Measurements from ENCODE around the gene LRIG3. TPM values are rescaled to one million over a fixed set of nuclear protein-coding genes. Genes with fewer than 3 reads are reported as not detected.
A peak's percentile ranks its signal among the peaks of the same experiment; 100 is the strongest.

LRIG3 gene, protein sequence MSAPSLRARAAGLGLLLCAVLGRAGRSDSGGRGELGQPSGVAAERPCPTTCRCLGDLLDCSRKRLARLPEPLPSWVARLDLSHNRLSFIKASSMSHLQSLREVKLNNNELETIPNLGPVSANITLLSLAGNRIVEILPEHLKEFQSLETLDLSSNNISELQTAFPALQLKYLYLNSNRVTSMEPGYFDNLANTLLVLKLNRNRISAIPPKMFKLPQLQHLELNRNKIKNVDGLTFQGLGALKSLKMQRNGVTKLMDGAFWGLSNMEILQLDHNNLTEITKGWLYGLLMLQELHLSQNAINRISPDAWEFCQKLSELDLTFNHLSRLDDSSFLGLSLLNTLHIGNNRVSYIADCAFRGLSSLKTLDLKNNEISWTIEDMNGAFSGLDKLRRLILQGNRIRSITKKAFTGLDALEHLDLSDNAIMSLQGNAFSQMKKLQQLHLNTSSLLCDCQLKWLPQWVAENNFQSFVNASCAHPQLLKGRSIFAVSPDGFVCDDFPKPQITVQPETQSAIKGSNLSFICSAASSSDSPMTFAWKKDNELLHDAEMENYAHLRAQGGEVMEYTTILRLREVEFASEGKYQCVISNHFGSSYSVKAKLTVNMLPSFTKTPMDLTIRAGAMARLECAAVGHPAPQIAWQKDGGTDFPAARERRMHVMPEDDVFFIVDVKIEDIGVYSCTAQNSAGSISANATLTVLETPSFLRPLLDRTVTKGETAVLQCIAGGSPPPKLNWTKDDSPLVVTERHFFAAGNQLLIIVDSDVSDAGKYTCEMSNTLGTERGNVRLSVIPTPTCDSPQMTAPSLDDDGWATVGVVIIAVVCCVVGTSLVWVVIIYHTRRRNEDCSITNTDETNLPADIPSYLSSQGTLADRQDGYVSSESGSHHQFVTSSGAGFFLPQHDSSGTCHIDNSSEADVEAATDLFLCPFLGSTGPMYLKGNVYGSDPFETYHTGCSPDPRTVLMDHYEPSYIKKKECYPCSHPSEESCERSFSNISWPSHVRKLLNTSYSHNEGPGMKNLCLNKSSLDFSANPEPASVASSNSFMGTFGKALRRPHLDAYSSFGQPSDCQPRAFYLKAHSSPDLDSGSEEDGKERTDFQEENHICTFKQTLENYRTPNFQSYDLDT
- total RNA-seq, result 100 to 1,000 TPM in 1 of 4 donors, 10 to 100 TPM in 3; 32.1 to 124 (median 42.4) TPM

GRCh38 chr12:58920102-58920960, at the start of gene LRIG3:
Gene LRIG3 (minus strand): TSS chr12:58920504. CDS start chr12:58920235, 269 bp downstream.
- WGBS, 2 donors, result 1 to 2% methylated on average over 13 to 16 of the region's 80 CpGs
- H3K9me3 ChIP-seq, result no peaks in the 10 kb centered on the region
- TF ChIP-seq POLR2A (IDR thresholded peaks at IDR 0.05), result peak in 2 of 4 donors; percentile 41 to 67
- TF ChIP-seq, protein P1, sequence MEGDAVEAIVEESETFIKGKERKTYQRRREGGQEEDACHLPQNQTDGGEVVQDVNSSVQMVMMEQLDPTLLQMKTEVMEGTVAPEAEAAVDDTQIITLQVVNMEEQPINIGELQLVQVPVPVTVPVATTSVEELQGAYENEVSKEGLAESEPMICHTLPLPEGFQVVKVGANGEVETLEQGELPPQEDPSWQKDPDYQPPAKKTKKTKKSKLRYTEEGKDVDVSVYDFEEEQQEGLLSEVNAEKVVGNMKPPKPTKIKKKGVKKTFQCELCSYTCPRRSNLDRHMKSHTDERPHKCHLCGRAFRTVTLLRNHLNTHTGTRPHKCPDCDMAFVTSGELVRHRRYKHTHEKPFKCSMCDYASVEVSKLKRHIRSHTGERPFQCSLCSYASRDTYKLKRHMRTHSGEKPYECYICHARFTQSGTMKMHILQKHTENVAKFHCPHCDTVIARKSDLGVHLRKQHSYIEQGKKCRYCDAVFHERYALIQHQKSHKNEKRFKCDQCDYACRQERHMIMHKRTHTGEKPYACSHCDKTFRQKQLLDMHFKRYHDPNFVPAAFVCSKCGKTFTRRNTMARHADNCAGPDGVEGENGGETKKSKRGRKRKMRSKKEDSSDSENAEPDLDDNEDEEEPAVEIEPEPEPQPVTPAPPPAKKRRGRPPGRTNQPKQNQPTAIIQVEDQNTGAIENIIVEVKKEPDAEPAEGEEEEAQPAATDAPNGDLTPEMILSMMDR (IDR thresholded peaks at IDR 0.05), result peak in 3 of 6 experiments; percentile 10 to 38 (median 30)
- peaks cover 0 to 55% (median 15%) of the 10 kb centered on the region in 3 donors for H3K4me1 ChIP-seq
- H3K27ac ChIP-seq, result peak within 1 kb of the TSS; percentile 97 to 99 (median 98)
- peak within 1 kb of the TSS; percentile 78 to 98 (median 83) for H3K4me3 ChIP-seq
- intact Hi-C loops (cut with DNase I), result no loop called here
- H3K27me3 ChIP-seq, result no peaks in the 10 kb centered on the region
- H3K36me3 ChIP-seq, result no peaks in the 10 kb centered on the region
- no peak for DNase-seq

DNA sequence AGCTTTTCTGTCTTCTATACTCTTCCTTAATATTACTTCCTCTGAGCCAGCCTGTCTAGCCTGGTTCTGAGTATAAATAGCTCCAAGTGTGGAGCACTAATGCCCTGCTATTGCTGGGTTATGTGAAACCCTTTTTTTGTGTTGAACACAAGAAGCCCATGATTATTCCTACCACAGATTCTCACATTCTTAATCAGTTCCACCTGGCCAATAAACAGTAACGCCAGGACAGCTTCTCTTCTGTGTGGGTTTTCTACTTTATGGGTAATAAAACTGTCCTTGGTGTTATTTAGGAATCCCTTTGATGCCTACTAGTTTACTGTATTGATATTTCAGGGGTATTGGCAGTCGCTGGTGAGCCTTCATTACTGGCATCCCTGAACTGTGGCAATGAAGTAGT, 48.9 kb upstream of the LRIG3 start:
- Histone ChIP-seq H3K9me3 (no peaks in the 10 kb centered on the region), H3K4me3 (no peak overlapping the region), H3K27ac (no peak overlapping the region), H3K4me1 (no peaks in the 10 kb centered on the region), H3K27me3 (no peaks in the 10 kb centered on the region), H3K36me3 (no peaks in the 10 kb centered on the region)
- DNase-seq, result no peak
- WGBS, 2 donors, result 73 to 83% methylated on average over 2 of the region's 2 CpGs
- intact Hi-C loops (cut with DNase I), result no loop called here
- TF ChIP-seq, protein P1 (IDR thresholded peaks at IDR 0.05), result no peak
- no peak for TF ChIP-seq POLR2A (IDR thresholded peaks at IDR 0.05)

- TF ChIP-seq, protein P1 (IDR thresholded peaks at IDR 0.05), result no peak
- TF ChIP-seq POLR2A (IDR thresholded peaks at IDR 0.05), result no peak
- H3K4me1 ChIP-seq, result no peaks in the 10 kb centered on the region
- intact Hi-C loops (cut with DNase I), result no loop called here
- 43 to 58% methylated on average over 4 of the region's 4 CpGs for WGBS, 2 donors
- no peak overlapping the region for H3K4me3 ChIP-seq
- H3K9me3 ChIP-seq, result no peaks in the 10 kb centered on the region
- no peak for DNase-seq
- no peaks in the 10 kb centered on the region for H3K36me3 ChIP-seq
- H3K27me3 ChIP-seq, result no peaks in the 10 kb centered on the region
- no peak overlapping the region for H3K27ac ChIP-seq
These were observed 47.3 kb upstream of the LRIG3 start for GRCh38 chr12:58967561-58967960.

GRCh38 chr12:58966939-58967338, 46.6 kb upstream of the LRIG3 start:
- Histone ChIP-seq H3K36me3 (no peaks in the 10 kb centered on the region), H3K4me3 (no peak overlapping the region), H3K9me3 (no peaks in the 10 kb centered on the region), H3K27me3 (no peaks in the 10 kb centered on the region), H3K4me1 (no peaks in the 10 kb centered on the region), H3K27ac (no peak overlapping the region)
- TF ChIP-seq, protein P1 (IDR thresholded peaks at IDR 0.05), result no peak
- TF ChIP-seq POLR2A (IDR thresholded peaks at IDR 0.05), result no peak
- intact Hi-C loops (cut with DNase I), result no loop called here
- no peak for DNase-seq
- WGBS, 2 donors, result 92 to 96% methylated on average over 2 of the region's 2 CpGs

Measured in esophagus squamous epithelium (tissue), 5 donors.